22Rv1 (cell line): Measurements from ENCODE around the gene IRX2.

Experiments used
- ZFX ChIP-seq: fragments of 450-650 bp; IDR thresholded peaks from 2 replicates; pipeline ENCODE4 v1.6.1; 2017; ENCODE audit warnings: antibody characterized with exemption, borderline replicate concordance
- TF ChIP-seq, protein P1 (sequence below): fragments of 450-650 bp; IDR thresholded peaks from 2 replicates; pipeline ENCODE4 v1.5.1; 2017; ENCODE audit warnings: mild to moderate bottlenecking

DNA sequence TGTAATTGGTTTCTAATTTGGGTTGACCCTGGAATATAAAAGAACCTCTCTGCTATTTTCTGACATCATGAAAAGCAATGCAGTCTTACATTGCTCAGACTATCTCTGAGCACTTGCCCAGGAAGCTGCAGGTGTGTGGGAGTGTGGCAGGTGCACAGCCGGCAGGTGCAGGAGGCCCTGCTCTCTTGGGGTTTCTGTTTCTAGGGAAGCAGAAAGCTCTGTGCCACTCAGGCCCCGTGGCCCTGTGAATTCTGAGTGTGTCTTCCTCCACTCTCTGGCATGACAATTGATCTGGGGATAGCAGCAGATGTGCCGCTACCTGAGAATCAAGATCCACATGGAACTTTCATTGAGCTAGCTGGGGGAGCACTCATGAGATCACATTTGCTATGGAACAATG is 45.7 kb upstream of the IRX2 start:
- TF ChIP-seq, protein P1, sequence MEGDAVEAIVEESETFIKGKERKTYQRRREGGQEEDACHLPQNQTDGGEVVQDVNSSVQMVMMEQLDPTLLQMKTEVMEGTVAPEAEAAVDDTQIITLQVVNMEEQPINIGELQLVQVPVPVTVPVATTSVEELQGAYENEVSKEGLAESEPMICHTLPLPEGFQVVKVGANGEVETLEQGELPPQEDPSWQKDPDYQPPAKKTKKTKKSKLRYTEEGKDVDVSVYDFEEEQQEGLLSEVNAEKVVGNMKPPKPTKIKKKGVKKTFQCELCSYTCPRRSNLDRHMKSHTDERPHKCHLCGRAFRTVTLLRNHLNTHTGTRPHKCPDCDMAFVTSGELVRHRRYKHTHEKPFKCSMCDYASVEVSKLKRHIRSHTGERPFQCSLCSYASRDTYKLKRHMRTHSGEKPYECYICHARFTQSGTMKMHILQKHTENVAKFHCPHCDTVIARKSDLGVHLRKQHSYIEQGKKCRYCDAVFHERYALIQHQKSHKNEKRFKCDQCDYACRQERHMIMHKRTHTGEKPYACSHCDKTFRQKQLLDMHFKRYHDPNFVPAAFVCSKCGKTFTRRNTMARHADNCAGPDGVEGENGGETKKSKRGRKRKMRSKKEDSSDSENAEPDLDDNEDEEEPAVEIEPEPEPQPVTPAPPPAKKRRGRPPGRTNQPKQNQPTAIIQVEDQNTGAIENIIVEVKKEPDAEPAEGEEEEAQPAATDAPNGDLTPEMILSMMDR, result no peak
- TF ChIP-seq ZFX, result no peak
